ENCODE results near the gene ZSCAN5A.
"Not testable (repeated sequence)": the region's sequence is repeated elsewhere in the genome, so short reads cannot be mapped to it uniquely, and the experiment has no call there.

Gene ZSCAN5A, protein sequence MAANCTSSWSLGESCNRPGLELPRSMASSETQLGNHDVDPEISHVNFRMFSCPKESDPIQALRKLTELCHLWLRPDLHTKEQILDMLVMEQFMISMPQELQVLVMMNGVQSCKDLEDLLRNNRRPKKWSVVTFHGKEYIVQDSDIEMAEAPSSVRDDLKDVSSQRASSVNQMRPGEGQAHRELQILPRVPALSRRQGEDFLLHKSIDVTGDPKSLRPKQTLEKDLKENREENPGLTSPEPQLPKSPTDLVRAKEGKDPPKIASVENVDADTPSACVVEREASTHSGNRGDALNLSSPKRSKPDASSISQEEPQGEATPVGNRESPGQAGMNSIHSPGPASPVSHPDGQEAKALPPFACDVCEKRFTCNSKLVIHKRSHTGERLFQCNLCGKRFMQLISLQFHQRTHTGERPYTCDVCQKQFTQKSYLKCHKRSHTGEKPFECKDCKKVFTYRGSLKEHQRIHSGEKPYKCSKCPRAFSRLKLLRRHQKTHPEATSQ

DNA sequence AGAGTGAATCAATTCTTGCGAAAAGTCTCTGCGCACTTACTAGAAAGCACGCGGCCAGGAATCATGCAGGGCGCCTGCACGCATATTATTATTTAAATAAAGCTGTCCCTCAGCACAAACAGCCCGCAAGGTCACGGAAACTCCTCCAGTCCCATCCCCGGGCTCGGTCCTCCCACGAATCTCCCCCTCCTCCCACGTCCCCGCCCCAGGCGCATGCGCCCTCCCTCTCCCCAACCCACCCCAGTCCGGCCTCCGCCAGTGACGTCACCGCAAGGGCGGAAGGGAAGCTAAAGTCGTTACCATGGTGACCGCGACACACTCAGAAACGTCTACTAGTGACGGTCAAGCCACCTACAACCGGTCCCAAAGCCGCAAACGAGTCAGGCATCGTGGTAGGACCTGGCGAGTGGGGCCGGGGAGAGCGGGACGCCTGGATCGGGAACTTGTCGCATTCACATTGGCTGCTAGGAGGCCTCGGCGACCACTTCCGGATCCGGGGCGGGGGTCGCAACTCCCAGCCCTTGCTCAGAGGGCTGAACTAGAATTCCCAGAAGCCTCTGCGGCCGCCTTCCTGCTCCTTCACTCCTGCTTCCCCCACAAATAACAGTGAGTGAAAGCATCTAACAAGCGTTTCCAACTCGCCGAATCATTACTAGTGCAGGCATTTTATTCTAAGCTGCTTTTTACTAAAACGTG lies at the start of gene ZSCAN5A:
ZSCAN5A (minus strand) TSS at position 459 of the 696 bp plus-strand sequence. CDS start 89,793 bp downstream, outside the sequence.
- in situ Hi-C loops (cut with MboI; ENCODE audit: low sequenced_read_pairs) = no loop called here

DNA sequence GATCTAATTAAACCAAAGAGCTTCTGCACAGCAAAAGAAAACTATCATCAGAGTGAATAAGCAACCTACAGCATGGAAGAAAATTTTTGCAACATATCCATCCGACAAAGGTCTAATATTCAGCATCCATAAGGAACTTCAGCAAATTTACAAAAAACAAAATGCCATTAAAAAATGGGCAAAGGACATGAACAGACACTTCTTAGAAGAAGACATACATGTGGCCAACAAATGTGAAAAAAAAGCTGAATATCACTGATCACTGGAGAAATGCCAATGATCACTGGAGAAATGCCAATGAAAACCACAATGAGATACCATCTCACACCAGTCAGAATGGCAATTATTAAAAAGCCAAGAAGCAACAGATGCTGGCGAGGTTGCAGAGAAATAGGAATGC lies 46.2 kb upstream of the ZSCAN5A start:
- in situ Hi-C loops (cut with MboI; ENCODE audit: low sequenced_read_pairs) = no loop called here

DNA sequence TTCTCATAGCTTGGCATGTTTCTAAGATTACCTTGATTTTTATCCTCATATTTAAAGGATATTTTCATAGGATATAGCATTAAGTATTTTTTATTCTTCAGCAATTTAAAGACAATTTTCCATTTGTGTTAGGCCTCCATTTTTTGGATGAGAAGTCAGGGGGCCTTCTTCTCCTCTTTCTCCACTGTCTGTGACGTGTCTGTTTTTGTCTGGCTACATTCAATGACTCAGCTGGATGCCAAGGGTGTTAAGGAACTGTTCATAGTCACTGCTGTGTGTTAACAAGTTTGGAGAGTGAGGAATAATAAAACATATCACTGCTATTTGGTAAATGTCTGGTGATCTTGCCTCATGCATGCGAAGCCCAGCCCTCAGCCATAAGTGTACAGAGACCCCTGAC lies 42.3 kb upstream of the ZSCAN5A start:
- in situ Hi-C loops (cut with MboI; ENCODE audit: low sequenced_read_pairs) = no loop called here

DNA sequence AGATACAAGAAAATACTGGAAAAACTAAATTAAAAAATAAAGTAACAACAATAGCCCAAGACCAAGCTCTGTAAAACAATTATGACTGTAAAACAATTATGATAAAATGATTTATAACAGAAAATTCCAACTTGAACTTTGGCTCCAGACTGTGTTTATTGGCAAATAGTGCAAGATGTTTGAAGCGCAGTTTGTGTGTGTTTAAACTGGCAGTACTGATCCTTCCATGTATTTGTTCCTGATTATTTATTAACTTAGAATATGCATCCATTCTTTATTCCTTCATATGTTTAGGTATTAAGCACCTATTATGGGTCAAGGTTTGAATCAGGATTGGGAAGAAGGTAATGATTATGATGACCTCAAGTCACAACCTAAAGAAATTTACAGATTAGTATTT lies 40.9 kb upstream of the ZSCAN5A start:
- in situ Hi-C loops (cut with MboI; ENCODE audit: low sequenced_read_pairs) = no loop called here

DNA sequence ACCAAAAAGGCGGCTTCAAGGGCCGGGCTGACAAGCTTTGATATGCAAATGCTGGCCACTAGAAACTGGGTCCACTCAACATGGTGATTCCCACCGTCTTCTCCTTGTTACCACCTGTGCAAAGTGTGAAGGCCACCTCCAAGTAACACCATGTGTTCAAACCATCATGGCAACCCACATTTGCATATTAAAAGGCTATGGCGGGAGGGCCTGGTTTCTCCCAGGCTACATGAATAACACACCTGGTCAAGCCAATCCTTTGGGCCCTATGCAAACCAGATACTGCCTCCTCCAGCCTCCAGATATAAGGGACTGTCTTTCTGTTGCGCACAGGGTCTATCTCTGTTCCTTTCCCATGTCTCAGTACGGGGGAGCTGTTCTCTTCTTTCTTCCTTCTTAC lies 36.6 kb upstream of the ZSCAN5A start:
- in situ Hi-C loops (cut with MboI; ENCODE audit: low sequenced_read_pairs) = no loop called here

DNA sequence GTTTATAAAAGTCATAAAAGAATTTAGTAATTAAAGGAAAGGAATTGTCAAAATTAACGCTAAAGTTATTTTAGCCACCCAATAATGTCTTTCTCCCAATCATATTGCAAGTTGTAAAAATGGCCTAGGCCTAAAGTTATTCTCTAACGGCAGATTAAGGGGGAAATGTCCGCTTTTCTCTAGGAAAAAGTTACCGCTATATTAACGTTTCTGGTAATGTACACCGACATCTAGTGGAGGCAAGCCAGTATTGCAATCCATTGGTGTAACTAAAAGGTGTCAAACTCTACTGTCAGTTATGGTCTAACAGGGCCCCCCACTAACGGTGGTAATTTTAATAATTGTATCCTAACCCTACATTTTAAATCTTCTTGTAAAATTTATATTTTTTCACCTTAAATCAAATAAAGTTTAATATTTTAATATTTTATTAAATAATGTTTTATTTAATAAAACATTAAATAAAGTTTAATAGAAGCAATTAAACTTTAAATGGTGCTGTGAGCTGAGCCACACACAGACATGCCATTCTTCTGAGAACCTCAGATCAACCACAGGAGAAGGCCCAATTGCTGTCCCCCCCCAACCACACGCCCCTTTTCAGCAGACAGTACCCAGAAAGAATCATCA lies 35.9 kb upstream of the ZSCAN5A start:
- in situ Hi-C loops (cut with MboI; ENCODE audit: low sequenced_read_pairs) = no loop called here

DNA sequence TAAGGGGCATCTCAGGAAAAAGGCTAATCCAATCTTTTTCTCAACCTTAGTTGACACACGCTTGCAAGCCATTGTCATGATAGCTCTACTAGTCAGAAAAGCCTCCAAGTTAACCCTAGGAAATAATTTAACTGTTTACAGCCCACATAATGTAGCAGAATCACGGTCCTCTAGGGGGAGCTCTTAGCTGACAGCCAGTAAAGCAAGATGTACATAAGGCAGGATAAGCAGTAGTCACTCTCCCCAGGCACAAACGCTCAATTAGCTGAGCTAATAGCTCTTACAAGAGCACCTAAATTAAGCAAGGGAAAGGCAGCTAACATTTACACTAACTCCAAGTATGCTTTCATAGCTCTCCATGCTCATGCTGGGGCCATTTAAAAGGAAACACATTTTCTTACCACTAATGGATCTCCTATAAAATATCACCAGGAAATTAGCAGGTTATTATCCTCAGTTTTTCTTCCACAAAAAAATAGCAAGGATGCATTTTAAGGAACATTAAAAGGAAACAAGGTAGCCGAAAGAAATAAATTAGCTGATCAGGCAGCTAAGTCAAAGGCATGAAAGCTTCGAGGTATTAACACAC lies 33.7 kb upstream of the ZSCAN5A start:
- in situ Hi-C loops (cut with MboI; ENCODE audit: low sequenced_read_pairs) = no loop called here

DNA sequence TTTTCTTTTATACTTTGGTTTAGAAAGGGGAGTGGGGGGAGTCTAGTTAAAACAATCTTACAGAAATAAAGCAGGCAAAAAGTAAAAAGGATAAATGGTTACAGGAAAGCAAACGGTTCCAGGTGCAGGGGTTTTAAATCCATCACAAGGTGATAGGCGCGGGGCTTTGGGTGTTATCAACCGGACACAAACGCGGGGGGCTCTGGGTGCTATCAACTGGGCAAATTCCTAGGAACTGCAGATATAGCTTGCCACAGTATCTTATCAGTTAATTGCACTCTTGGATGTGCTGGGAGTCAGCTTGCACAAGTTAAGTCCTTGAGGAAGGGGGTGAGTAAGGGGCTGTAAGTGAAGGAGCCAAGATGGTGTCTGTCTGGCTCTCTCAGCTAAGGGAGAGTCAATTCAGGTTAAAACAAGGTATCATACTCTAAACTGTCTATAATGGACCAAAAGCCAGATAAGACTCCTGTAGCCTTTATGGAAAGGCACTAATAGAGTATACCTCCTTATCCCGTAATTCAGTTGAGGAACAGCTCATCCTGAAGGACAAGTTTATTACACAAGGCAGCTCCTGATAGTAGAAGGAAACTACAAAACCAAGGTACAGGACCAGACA lies 32.6 kb upstream of the ZSCAN5A start:
- in situ Hi-C loops (cut with MboI; ENCODE audit: low sequenced_read_pairs) = no loop called here

DNA sequence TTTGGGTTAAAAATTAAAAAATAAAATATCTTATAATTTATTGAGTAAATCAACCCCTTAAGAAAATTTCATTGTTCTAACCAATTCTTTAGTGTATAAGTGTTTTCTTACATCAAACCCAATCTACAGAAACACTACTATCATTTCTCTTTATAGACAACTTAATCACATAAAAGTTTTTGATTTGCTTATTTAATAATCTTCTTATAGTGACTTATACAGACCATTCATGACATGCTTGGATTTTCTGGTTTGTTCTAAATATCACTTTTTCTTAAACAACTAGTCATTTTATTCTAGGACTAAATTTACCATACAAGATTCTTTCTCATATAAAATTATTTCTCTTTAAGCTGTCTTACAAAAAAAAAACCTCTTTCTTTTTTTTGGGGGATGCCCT lies 27.3 kb upstream of the ZSCAN5A start:
- in situ Hi-C loops (cut with MboI; ENCODE audit: low sequenced_read_pairs) = no loop called here

DNA sequence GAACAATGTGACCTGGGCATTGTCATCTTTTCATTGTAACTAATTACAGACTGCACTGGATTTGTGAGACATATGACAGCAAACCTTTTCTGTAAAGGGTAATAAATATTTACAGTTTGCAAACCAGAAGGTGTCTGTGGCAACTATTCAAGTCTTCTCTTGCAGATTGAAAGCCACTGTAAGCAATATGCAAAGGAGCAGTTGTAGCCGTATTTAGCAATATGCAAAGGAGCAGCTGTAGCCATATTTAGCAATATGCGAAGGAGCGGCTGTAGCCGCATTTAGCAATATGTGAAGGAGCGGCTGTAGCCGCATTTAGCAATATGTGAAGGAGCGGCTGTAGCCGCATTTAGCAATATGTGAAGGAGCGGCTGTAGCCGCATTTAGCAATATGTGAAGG lies 24.4 kb upstream of the ZSCAN5A start:
- in situ Hi-C loops (cut with MboI; ENCODE audit: low sequenced_read_pairs) = not testable (repeated sequence)

DNA sequence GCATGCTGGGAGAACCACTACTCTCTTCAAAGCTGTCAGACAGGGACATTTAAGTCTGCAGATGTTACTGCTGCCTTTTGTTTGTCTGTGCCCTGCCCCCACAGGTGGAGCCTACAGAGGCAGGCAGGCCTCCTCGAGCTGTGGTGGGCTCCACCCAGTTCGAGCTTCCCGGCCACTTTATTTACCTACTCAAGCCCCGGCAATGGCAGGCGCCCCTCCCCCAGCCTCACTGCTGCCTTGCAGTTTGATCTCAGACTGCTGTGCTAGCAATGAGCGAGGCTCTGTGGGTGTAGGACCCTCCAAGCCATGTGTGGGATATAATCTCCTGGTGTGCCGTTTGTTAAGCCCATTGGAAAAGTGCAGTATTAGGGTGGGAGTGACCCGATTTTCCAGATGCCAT lies 22.4 kb upstream of the ZSCAN5A start:
- in situ Hi-C loops (cut with MboI; ENCODE audit: low sequenced_read_pairs) = not testable (repeated sequence)

DNA sequence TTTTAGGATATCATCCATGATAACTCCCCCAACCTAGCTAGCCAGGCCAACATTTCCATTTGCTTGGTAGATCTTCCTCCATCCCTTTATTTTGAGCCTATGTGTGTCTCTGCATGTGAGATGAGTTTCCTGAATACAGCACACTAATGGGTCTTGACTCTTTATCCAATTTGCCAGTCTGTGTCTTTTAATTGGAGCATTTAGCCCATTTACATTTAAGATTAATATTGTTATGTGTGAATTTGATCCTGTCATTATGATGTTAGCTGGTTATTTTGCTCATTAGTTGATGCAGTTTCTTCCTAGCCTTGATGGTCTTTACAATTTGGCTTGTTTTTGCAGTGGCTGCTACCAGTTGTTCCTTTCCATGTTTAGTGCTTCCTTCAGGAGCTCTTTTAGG lies 20.7 kb upstream of the ZSCAN5A start:
- in situ Hi-C loops (cut with MboI; ENCODE audit: low sequenced_read_pairs) = not testable (repeated sequence)

DNA sequence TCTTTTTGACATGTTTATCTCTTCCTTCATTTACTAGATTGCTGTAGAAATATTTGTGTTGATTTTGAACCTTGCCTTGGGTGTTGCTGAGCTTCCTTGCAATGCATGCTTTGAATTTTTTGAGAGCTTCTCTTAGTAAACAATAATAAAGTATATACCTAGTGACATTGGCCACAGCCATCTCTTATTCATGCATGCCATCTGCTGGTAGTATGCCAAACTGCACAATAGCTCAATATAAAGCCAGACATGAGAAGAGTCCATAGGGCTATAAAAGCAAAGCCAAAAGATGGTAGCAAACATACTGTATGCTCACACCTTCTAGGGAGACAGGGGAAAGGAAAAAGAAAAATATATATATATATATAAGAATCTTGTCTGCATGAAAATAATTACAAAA lies 18.9 kb upstream of the ZSCAN5A start:
- in situ Hi-C loops (cut with MboI; ENCODE audit: low sequenced_read_pairs) = no loop called here

DNA sequence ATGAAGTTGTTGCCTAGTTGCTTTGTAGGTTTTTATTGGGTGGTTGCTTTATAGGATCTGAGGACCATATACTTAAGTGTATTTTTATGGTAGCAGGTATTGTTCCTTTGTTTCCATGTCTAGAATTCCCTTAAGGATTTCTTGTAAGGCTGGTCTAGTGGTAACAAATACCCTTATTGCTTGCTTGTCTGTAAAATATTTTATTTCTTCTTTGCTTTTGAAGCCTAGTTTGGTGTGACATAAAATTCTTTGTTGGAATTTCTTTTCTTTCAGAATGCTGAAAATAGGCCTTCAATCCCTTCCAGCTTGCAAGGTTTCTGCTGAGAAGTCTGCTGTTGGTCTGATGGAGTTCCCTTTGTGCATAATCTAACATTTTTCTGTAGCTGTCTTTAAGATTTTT lies 18.1 kb upstream of the ZSCAN5A start:
- in situ Hi-C loops (cut with MboI; ENCODE audit: low sequenced_read_pairs) = no loop called here

DNA sequence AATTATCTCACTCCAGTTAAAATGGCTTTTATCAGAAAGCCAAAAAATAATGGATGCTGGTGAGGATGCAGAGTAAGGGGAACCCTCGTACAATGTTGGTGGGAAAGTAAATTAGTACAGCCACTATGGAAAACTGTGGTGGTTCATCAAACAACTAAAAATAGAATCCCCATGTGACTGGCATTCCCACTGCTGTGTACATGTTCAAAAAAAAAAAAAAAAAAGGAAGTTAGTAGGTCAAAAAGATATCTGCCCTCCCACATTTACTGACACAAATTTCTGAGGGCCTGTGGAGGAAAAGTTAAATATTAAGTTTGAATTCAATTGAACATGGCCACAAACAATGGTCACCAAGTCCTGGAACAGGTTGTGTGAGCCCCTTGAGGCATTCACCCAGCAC lies 9.8 kb upstream of the ZSCAN5A start:
- in situ Hi-C loops (cut with MboI; ENCODE audit: low sequenced_read_pairs) = loop anchor here (10.0 kb wide), 1 partner anchor 70 kb away; no protein-coding TSS in a partner anchor

DNA sequence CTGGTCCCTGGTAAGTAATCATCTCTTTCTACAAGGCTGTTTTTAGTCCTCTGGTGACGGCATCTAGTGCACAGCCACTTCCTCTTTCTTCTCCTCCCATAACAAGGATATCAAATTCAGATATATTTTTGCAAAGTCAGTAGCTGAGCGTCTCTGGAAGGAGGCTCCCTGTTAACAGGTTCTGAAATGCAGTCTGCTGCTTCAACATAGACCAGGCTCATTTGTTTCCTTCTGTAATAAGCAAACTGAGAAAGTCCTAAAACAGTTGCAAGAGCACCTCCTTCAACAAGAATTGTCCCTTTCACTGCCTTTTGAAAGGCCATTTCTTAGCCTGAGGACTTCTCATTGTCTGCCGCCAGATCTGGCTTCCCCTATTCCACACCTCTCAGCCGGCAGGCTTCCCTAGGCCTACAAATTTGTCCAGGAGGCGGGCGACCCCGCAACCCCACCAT lies 7.4 kb upstream of the ZSCAN5A start:
- in situ Hi-C loops (cut with MboI; ENCODE audit: low sequenced_read_pairs) = loop anchor here (10.0 kb wide), 1 partner anchor 67 kb away; no protein-coding TSS in a partner anchor

DNA sequence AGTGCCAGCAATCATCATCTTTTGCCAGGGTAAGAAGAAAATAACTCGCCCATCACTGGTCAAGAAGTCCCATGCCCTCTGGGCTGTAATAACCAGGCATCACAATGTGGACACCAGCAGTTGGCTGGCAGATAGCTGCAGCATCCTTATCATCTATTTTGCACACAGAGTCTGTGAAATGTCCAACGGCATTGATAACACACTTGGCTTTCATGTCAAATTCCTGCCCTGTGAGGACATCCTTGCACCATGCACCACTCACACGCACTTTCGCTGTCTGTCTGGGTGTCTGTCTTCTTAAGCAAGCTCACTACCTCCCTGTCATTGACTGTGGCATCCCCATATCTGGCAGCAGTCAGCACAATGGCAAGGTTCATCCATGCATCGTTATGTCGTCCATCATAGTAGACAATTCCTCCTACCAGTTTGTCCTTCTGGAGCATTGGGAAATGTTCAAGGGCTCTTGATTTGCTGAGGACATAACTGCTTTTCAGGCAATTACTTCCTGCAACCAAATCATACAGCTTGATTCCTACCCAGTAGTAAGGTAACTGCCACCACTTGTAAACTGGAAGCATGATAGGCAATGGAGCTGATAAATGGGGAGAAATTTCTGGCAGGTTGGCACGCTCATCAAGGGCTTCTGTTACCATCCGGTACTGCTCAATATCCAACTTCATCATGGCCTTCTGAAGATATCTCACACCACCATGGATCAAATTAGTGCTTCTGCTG lies 6.8 kb upstream of the ZSCAN5A start:
- in situ Hi-C loops (cut with MboI; ENCODE audit: low sequenced_read_pairs) = loop anchor here (10.0 kb wide), 1 partner anchor 67 kb away; no protein-coding TSS in a partner anchor

DNA sequence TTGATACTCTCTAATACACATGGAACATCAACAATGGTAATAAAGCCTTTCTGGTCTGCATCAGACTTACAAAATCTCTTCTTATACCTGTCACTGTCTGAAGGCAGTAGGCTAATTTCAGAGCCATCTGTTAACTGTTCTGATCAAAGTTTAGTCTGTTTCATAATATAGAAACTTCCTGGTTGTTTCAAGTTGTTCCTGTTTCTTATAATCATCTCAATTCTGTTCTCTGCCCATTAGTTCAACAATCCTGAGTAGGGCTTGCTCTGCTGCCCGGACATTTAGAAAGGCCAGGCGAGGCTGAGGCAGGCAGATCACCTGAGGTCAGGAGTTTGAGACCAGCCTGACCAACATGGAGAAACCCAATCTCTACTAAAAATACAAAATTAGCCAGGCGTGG lies 5.4 kb upstream of the ZSCAN5A start:
- in situ Hi-C loops (cut with MboI; ENCODE audit: low sequenced_read_pairs) = loop anchor here (10.0 kb wide), 1 partner anchor 65 kb away; no protein-coding TSS in a partner anchor

DNA sequence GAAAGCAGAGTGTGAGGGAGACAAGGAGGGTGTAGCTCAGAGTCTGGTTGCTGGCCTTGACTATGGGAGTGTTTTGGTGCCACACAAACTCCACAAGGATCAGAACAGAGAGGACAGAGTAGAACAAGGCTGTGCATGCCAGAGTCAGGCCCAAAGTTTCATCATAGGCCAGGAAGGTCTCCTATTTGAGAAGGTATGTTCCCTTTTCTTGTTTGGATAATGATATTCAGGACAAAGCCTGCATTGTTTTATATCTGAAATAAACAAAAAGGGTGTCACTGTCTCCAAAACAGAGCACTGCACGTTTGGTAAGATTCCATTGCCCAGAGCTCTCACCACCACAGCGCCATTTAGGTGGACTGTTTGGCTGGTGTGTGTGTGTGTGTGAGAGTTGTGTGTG lies 3.1 kb upstream of the ZSCAN5A start:
- in situ Hi-C loops (cut with MboI; ENCODE audit: low sequenced_read_pairs) = no loop called here

DNA sequence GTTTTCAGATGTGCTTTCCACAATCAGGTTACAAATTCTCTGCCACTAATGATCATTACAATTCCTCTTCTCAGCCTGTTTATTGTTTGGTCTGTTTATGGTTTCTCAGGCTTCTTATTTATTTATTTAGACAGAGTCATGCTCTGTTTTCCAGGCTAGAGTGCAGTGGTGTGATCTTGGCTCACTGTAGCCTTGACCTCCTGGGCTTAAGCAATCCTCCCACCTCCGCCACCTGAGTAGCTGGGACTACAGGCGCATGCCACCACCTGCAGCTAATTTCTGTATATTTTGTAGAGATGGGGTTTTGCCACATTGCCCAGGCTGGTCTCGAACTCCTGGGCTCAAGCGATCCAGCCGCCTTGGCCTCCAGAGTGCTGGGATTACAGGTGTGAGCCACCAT lies 2.1 kb upstream of the ZSCAN5A start:
- in situ Hi-C loops (cut with MboI; ENCODE audit: low sequenced_read_pairs) = no loop called here
